HG03565 (cell line): ENCODE results near the gene KCTD10.

ENCODE experiments used
- ATAC-seq: cut with Tn5 transposase; IDR thresholded peaks from one replicate; pipeline ENCODE4 v1.9.1; 2021; ENCODE audit warnings: mild to moderate bottlenecking, moderate library complexity; ENCODE audit not compliant: unreplicated experiment

KCTD10 gene

DNA sequence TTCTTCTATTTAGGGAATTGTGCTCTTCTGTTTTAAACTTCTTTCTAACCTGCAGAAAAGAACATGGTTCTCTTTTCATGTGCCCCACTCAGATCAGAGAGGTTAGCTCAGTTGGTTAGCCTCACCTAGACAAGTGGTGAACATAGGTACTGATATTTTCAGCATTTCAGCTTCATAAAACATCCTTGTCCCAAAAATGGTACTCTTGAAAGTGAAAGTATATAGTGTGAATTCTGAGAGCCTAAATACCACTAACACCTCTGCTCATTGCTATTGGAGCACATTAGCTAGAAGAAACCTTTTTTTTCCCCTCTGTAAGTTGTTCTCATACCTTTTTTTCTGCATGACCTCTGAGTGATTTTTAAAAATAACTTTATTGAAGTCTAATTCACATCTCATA is 17.9 kb upstream of the KCTD10 start:
- no peak for ATAC-seq

DNA sequence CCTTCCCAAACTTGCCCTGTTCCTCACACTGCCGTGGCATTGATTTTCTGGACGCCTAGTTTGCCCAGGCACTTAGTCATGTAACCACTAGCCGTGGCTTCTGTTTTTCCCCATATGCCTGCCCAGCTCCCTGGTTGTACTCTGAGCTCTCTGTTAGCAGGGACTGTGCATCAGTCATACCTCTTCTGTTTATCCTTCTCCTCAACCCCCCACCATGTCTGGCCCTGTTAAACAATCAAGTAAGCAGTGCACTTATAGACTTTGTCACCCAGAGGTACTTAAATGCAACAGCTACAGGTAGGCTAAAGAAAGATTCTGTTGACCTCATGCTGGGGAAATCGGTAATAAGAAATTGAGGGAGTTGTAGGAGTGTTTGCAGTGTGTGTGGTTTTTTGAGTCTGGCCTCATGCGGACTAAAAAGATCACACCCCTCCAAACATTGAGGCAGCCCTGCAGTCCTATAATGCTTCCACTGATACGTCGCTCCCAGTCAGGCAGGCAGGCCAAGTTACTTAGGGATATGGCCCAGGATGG is 17.3 kb upstream of the KCTD10 start:
- no peak for ATAC-seq

DNA sequence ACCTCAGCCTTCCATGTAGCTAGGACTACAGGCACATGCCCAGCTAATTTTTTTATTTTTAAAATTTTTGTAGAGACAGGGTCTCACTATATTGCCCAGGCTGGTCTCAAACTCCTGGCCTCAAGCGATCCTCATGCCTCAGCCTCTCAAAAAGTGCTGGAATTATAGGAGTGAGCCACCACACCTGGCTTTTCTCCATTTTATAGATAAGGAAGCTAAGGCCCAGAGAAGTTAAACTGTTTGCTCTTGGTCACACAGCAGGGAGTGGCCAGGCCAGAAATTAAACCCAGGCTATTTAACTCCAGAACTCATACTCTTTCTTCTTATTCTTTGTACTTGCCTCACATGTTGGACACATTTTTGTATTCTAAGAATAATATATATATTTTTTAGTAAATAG is 16.8 kb upstream of the KCTD10 start:
- no peak for ATAC-seq

GRCh38 chr12:109493090-109493489 is 16.0 kb upstream of the KCTD10 start:
- no peak for ATAC-seq

- ATAC-seq, result no peak
These were observed 15.3 kb upstream of the KCTD10 start for GRCh38 chr12:109492371-109492770.

GRCh38 chr12:109491671-109492070 is 14.6 kb upstream of the KCTD10 start:
- no peak for ATAC-seq

DNA sequence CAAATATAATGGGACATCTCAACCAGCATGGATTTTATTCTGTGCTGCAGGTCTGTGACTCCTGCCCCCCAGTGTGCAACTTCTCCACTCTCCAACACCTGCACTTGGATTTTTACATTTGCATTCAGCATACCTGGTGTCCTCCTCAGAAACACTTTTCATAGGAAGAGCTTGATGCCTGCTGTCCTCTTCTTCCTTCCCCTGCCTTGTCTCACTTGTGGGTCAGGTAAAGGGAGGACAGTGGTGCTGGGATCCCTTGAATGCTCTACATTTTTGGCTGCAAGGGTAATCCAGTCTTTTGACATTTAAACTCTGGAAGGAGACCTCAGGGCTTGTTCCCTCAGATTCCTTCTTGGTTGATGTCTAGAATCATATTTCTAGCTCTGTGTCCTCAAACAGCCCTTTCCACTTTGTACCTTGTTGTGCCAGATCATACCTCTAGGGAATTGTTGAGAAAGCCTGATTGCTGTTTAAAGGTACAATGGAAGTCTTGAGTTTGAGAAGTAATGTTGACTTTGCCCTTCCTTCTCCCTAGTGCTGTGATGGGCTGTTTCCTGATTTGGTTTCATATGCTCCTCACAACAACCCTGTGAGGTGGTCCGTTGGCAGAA is 13.0 kb upstream of the KCTD10 start:
- ATAC-seq, result no peak

DNA sequence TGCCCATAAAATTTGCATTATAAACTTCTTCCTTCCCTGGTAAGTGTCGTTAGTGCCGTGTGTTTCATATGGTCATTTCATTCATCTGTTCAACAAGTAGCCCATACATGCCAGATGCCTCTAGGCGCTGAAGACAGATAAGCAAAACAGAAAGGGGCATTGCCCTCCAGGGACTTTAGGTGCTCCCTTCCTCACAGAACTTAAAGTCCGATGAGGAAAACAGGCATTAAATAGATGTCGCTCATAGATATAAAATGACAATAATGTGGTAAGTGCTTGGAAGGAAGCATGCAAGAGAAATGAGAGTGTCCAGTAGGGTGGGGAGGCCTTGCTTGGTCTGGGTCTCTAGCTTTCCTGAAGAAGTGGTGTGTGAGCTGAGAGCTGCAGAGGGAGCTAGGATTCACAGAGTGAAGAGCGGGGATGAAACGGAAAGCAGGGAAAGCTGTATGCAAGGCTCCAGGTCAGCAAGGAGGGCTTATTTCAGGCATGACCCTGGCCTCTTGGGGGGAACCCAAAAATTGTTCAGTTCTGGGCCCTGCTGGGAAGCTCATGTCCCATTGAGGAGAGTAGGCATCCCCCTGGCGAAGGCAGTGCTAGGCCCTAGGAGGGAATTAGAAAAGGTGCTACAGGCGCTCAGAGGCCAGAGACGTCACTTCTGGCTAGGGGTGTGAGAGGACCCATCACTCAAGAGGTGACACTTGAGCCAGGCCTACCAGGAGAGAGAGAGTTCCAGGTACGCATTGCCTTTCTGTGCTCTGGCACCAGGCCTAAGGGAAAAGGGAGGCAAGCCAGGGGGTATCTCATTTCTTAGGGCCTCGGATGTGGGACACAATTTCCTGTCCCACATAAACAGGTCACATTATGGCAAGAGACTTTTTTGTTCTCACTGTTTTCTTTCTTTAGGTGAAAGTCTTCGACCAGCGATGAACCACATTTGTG is 12.2 kb upstream of the KCTD10 start:
- no peak for ATAC-seq

- no peak for ATAC-seq
These were observed 11.1 kb upstream of the KCTD10 start for GRCh38 chr12:109488051-109488665.

- ATAC-seq, result no peak
These were observed 10.3 kb upstream of the KCTD10 start for GRCh38 chr12:109487181-109488050.

- no peak for ATAC-seq
These were observed 8.1 kb upstream of the KCTD10 start for GRCh38 chr12:109485201-109485600.

DNA sequence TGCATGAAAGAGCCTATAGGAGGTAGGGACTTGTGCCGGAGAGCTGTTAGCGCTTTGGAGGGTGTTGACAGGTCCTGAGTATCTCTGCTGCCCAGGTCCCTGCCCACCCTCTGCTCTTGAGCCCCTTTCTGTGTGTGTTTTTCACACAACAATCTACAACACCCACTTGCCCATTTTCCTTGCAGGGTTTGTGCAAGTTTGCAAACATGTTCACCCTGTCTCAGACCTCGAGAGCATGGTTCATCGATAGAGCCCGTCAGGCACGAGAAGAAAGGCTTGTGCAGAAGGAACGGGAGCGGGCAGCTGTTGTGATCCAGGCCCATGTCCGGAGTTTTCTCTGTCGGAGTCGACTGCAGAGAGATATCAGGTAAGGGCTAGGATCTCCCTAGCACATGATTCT is 6.2 kb upstream of the KCTD10 start:
- no peak for ATAC-seq

DNA sequence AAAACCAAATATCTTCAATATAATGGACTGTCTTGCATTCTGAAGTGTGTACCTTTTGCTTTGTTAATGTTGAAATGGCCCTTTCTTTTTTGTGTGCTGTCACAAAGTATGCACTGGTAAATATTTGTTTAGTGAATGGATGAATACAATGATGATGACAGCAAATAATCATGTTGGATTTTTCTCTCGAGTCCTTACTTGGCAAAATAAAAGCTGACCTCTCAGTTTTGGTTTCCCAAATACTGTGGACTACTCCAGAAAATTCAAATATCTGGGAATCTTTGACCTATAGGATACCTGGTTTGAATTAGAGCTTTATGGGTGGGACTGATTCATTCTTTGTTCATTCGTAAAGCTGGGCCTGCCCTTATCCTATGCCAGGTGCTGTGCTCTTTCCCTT is 5.8 kb upstream of the KCTD10 start:
- no peak for ATAC-seq

DNA sequence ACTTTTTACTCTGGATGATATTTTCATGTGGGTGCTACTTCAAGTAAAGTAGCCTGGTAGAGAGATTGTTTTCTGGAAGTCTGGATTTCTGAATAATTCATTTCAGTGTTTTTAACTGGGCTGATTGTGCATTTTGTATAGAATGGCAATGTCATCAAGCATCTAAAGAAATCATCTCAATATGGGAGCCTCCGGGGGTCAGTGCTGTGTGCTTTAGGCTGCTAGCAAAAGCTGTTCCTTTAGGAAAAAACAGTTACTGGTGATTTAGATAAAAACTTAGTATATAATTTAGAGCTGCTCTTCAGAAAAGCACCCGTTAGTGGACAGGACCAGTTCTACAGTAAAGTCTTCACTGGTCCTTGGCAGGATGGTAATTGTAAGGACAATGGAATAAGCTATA is 5.4 kb upstream of the KCTD10 start:
- ATAC-seq, result no peak

- ATAC-seq, result no peak
These were observed 4.8 kb upstream of the KCTD10 start for GRCh38 chr12:109481863-109482262.

DNA sequence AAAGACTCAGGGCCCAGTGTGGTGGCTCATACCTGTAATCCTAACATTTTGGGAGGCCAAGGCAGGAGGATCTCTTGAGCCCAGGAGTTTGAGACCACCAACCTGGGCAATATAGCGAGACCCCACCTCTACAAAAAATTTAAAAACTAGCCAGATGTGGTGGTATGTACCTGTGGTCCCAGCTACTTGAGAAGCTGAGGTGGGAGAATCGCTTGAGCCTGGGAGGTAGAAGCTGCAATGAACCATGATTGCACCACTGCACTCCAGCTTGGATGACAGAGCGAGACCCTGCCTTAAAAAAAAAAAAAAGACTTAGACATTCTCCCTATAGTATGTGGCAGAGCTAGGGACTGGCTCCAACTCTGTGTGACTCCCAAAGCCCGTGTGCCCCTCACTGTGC is 3.3 kb upstream of the KCTD10 start:
- no peak for ATAC-seq

GRCh38 chr12:109479761-109480160 is 2.7 kb upstream of the KCTD10 start:
- no peak for ATAC-seq

GRCh38 chr12:109477963-109478315 is 839 bp upstream of the KCTD10 start:
- ATAC-seq, result no peak

DNA sequence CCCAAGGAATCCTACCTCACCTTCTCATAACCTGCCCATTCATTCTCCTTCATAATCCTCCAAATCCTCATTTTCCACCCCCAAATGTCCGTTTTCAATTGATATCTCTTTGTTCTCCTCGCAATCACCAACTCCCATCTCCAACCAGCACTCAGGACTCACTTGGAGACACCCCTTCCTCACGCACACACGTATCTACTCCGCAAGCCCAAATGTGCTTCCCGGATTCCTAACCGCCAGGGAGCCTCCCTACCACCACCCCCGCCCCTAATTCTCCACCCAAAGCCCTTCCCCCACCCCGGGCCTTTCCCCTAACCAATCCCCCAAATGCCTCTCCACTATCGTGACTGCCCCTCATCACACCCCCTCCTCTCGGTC is 304 bp downstream of the KCTD10 start:
- ATAC-seq, result no peak

DNA sequence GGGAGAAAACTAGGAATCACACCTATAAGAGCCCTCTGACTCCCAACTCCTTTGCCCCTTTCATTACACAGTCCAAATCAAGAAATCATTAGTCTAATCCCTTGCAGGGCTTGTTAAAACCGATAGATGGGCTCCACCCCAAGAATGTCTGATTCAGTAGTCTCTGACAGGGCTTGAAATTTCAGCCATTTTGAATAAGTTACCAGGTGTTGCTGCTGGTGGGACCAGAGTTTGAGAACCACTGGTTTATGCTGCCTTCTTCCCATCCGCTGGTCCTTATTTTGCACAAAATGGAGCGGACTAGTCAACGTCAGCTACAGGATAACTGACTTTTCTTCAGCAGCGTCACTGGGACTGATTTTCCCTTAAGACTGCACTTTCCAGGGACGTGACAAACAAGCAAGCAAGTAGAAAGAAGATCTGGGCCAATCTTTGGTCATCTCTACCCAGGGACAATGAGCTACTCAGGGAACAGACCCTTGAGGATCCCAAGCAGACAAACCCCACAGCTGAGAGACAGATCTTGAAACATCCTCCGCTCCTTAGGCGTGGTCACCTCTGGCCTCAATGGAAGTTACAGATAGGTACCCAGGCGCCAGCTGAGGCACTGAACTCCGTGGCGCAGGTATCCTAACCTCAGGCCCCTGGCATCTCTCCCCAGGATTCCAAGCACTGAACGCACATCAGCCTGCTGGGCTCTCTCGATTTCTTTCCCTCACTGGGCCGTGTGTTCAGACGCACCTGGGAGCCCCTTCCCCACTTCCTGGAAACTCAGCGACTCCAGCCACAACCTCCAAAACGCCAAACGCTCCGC is 900 bp downstream of the KCTD10 start:
- no peak for ATAC-seq
